Neural cell (in vitro differentiated cells): ENCODE results near the gene SCN4B. TPM values are rescaled to one million over a fixed set of nuclear protein-coding genes. Genes with fewer than 3 reads are reported as not detected.

Source experiments
- polyA plus RNA-seq: library from polyadenylated mRNA; depleted of rRNA; stranded (reverse); fragments of >200 nt; gene quantifications from 2 replicates; pipeline ENCODE4 v1.2.3, GENCODE V29; 2014

The SCN4B gene
- polyA plus RNA-seq, 1 donor from 2014 or later, result 0.61 TPM

Other genes starting within 250 kb of the SCN4B start
- gene TMPRSS13, start 223.4 kb downstream of the SCN4B start, polyA plus RNA-seq, result not detected in 2 replicates
- 0.76 and 1.1 TPM in 2 replicates for gene IL10RA, start 166.4 kb downstream of the SCN4B start, polyA plus RNA-seq
- gene TMPRSS4, start 75.7 kb downstream of the SCN4B start, polyA plus RNA-seq, result not detected in 2 replicates
- gene SMIM35, start 65.9 kb downstream of the SCN4B start, polyA plus RNA-seq, result 0.12 TPM in 1 of 2 replicates, not detected in the other
- 1.0 and 1.1 TPM in 2 replicates for gene SCN2B, start 23.8 kb upstream of the SCN4B start, polyA plus RNA-seq
- gene JAML, start 72.2 kb upstream of the SCN4B start, polyA plus RNA-seq, result 0.28 TPM in 1 of 2 replicates, not detected in the other
- gene MPZL3, start 99.5 kb upstream of the SCN4B start, polyA plus RNA-seq, result 3.6 and 5.4 TPM in 2 replicates
- not detected in 2 replicates for gene MPZL2, start 111.5 kb upstream of the SCN4B start, polyA plus RNA-seq
- gene CD3E, start 151.9 kb upstream of the SCN4B start, polyA plus RNA-seq, result not detected in 2 replicates
- not detected in 2 replicates for gene CD3D, start 189.9 kb upstream of the SCN4B start, polyA plus RNA-seq
- not detected in 2 replicates for gene CD3G, start 191.5 kb upstream of the SCN4B start, polyA plus RNA-seq
- gene UBE4A, start 206.8 kb upstream of the SCN4B start, polyA plus RNA-seq, result 33.0 and 36.9 TPM in 2 replicates
- gene ATP5MG, start 248.8 kb upstream of the SCN4B start, polyA plus RNA-seq, result 107 and 153 TPM in 2 replicates